ENCODE results near the gene DGLUCY.
"Not testable (repeated sequence)": the region's sequence is repeated elsewhere in the genome, so short reads cannot be mapped to it uniquely, and the experiment has no call there.

Gene DGLUCY

GRCh38 chr14:91138511-91139359 is 24.9 kb downstream of the DGLUCY start:
- peak in 1 of 2 donors; percentile 20 for DNase-seq (ENCODE audit: low read depth in 1 of 2, low spot score in 1 of 2)

DNA sequence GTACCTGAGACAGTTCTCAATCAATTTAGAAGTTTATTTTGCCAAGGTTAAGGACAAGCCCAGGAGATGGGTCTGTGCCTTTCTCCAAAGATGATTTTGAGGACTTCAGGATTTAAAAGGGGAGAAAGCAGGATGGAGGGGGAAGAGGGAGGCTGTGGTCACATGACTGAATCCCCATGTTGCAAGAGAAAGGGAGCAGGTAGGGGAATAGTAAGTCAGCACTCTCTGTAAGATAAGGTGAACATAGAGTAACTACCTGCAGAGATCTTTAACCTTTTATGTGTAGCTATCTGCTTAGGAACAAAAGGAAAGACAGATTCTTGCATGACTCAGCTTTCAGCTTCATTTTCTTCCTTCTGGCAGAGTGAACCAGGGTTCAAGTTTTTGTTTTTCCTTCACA is 25.9 kb downstream of the DGLUCY start:
- no peak for DNase-seq (ENCODE audit: low read depth in 1 of 2, low spot score in 1 of 2)

DNA sequence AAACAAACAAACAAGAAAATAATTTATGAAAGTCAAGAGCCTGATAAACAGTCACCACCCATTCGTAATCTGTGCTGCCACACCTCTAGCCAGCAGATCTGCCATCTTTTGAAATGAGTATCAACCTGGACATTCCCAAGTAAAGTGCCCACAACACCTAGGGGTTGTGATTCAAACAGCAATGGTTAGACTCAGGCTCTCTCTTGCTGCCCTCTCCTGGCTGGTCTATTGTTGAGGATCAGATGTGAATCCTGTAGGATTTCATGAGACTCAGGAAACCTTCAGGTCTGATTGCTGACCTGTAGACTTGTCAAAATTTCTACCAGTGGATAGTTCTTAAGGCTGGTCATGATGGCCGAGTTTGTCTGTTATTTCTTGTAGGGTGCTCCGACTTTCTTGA is 26.8 kb downstream of the DGLUCY start:
- DNase-seq (ENCODE audit: low read depth in 1 of 2, low spot score in 1 of 2), result no peak

DNA sequence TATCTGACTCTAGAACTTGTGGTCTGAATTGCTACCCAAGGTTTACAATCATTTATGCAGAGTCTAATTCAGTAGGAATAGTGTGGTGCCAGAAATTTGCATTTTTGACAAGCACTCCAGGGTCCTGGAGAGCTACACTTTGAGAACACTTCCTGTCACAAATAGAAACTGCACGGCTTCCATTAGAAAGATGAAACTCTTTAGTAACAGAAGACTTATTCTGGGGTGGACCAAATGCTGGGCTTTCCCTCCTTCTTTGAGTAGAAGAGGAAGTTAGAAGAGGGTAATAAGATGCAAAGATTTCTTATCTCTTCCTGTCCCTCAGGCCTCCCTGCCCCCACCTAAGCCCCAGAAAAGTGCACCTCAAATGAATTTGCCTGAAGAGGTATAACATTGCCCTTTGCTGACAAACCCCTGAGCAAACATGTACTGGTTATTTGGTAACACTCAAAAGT is 28.4 kb downstream of the DGLUCY start:
- DNase-seq (ENCODE audit: low read depth in 1 of 2, low spot score in 1 of 2), result no peak

DNA sequence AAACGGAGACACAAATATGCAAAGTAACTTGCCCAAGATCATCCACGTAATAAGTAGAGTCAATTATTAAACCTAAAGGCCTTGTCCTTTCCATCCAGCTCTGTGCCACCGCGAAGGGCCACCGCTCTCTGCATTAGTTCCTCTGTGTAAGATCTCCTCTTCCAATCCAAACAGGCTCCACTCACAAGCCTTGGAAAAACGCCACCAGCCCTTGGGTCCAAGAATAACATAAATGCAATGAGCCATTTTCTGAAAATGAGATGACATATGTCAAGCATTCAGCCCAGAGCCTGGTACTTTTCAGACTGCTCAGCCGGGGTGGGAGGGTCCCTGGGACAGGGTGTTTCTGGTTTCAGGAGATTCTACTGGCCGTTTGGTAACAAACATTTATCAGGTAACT is 30.0 kb downstream of the DGLUCY start:
- no peak for DNase-seq (ENCODE audit: low read depth in 1 of 2, low spot score in 1 of 2)

- DNase-seq (ENCODE audit: low read depth in 1 of 2, low spot score in 1 of 2), result no peak
These were observed 30.7 kb downstream of the DGLUCY start for GRCh38 chr14:91144425-91145145.

GRCh38 chr14:91145391-91146160 is 31.7 kb downstream of the DGLUCY start:
- DNase-seq (ENCODE audit: low read depth in 1 of 2, low spot score in 1 of 2), result no peak

- no peak for DNase-seq (ENCODE audit: low read depth in 1 of 2, low spot score in 1 of 2)
These were observed 32.8 kb downstream of the DGLUCY start for GRCh38 chr14:91146661-91147060.

GRCh38 chr14:91149462-91149861 is 35.6 kb downstream of the DGLUCY start:
- no peak for DNase-seq (ENCODE audit: low read depth in 1 of 2, low spot score in 1 of 2)

DNA sequence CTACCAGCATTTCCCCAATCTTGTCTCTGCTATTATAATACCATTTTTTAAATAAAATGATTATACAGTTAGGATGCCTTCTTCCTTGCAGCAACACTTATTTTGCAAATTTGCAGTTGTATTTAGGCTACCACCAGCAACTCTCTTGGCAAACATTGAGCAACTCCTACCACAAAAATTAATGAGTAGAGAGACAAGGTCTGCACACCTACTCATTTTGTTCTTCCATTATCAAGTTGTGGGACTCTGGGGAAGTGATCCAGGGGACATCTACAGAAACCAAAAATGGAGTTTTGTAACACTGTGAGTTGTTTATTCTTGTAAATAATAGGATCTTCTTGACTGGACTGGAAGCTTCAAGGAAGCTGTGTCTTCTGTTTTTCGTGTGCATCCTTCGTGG is 38.6 kb downstream of the DGLUCY start:
- DNase-seq (ENCODE audit: low read depth in 1 of 2, low spot score in 1 of 2), result no peak

- DNase-seq (ENCODE audit: low read depth in 1 of 2, low spot score in 1 of 2), result no peak
These were observed 39.5 kb downstream of the DGLUCY start for GRCh38 chr14:91153360-91153759.

- no peak for DNase-seq (ENCODE audit: low read depth in 1 of 2, low spot score in 1 of 2)
These were observed 41.2 kb downstream of the DGLUCY start for GRCh38 chr14:91154851-91155625.

DNA sequence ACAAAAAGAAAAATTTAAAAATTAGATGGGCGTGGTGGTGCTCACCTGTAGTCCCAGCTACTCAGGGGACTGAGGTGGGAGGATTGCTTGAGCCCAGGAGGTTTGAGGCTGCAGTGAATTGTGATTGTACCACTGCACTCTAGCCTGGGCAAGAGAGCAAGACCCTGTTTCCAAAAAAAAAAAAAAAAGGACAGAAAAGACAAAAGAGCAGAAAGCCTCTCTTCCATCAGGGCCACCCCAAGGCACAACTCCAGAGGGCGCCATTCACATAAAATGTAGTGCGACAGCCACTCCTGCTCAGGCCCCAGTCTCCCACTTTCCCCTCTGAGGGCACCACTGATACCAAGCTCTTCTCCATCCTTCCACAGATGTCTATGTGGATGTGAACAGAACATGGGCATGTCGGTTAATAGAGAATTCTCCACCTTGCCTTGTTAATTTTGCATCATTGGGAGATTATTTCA is 41.8 kb downstream of the DGLUCY start:
- no peak for DNase-seq (ENCODE audit: low read depth in 1 of 2, low spot score in 1 of 2)

DNA sequence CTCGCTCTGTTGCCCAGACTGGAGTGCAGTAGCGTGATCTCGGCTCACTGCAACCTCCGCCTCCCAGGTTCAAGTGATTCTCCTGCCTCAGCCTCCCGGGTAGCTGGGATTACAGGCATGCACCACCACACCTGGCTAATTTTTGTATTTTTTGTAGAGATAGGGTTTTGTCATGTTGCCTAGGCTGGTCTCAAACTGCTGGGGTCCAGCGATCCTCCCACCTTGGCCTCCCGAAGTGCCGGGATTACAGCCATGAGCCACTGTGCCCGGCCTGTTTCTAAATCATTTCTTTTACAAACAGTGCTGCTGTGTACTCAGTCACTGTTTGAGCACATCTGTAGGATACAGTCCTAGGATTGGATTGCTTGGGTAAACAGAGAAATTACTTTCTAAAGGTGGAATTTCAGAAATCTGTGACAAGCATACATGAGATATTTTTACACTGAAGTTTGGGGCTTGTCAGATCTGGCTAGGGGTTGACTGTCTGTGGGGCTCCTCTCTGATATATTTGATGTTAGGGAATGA is 42.3 kb downstream of the DGLUCY start:
- DNase-seq (ENCODE audit: low read depth in 1 of 2, low spot score in 1 of 2), result not testable (repeated sequence)

GRCh38 chr14:91156877-91157276 is 43.0 kb downstream of the DGLUCY start:
- not testable (repeated sequence) for DNase-seq (ENCODE audit: low read depth in 1 of 2, low spot score in 1 of 2)

DNA sequence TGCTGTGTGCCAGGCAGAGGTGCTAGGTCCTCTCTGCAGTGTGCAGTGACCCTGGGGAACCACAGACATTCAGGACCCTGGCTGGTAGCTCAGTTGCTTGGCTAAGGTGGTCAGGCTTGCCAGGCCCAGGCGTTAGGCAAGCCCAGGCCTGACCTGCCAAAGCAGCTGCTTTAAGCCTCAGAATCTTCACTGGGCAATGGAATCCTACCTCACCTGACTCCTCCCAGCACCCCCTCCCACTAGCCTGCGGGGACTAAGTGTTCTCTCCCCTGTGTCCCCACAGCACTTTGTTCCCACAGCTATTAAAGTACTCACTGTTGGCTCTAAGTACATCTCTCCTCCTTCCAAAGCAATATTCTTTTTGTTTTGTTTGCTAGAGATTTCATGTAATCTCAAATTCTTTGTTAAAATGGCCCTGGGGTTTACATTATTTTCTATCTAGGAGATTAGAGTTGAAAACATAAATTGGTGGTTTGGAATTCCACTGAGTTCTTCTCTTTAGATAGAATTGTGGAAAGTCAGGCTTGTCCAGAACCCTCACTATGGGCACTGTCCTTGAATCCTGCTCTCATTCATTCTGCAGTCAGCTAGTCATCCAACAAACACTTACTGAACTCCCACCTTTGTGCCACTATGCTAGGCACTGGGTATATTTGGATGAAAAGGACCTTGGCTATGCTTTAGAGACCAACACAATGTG is 44.4 kb downstream of the DGLUCY start:
- DNase-seq (ENCODE audit: low read depth in 1 of 2, low spot score in 1 of 2), result no peak

DNA sequence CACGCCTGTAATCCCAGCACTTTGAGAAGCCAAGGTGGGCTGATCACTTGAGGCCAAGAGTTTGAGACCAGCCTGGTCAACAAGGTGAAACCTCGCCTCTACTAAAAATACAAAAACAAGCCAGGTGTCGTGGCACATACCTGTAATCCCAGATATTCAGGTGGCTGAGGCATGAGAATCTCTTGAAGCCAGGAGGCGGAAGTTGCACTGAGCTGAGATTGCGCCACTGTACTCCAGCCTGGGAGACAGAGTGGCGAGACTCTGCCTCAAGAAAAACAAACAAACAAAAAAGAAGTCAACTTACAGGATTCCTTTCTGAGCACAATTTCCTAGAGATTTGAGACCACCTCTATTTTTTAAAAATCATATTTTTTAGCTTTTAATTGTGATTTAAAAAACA is 45.3 kb downstream of the DGLUCY start:
- DNase-seq (ENCODE audit: low read depth in 1 of 2, low spot score in 1 of 2), result no peak

DNA sequence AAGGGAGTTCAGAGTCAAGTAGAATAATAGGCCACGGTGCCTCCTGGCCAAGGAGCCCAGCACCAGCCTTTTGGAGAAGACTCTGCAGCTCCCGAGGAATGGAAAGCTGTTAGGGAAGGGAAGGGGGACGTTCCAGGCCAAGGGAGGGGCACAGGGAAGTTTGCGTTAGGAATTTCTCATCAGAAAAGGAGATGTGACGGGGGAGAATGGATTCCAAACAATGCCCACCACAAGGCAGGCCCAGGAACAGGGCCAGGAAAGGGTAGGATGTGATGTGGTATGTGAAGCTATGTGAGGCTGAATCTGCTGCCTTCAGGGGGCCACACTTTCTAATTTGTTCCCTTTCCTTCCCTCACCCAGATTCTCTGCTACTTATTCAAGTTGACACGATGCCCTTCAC is 46.0 kb downstream of the DGLUCY start:
- DNase-seq (ENCODE audit: low read depth in 1 of 2, low spot score in 1 of 2), result no peak

DNA sequence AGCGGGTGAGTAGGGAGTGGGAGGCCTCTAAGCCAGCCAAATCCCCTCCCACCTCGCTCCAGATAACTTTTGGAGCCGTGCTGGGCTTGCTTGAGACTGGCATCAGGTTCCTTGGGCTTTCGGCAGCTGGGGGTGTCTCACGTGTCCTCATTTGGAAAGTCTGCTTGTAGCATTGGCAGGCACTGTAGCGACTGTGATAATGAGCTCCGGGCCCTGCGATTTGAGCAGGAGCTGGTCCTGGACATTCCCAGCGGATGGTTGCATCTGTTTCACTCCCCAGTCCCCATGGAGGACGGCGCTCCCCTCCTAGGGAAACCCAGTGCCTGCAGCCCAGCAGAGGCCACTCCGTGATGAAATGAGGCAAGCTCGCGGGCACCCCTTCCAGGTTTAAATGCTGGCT is 49.4 kb downstream of the DGLUCY start:
- no peak for DNase-seq (ENCODE audit: low read depth in 1 of 2, low spot score in 1 of 2)

GRCh38 chr14:91164676-91165075 is 50.8 kb downstream of the DGLUCY start:
- DNase-seq (ENCODE audit: low read depth in 1 of 2, low spot score in 1 of 2), result no peak
